RKO (cell line): Measurements from ENCODE around the gene UBQLN1.
"Not testable (repeated sequence)": the region's sequence is repeated elsewhere in the genome, so short reads cannot be mapped to it uniquely, and the experiment has no call there.

Source experiments
- DNase-seq: peaks from one replicate; pipeline ENCODE4 v3.0.0-alpha.2; 2016; ENCODE audit warnings: low spot score

Gene UBQLN1

DNA sequence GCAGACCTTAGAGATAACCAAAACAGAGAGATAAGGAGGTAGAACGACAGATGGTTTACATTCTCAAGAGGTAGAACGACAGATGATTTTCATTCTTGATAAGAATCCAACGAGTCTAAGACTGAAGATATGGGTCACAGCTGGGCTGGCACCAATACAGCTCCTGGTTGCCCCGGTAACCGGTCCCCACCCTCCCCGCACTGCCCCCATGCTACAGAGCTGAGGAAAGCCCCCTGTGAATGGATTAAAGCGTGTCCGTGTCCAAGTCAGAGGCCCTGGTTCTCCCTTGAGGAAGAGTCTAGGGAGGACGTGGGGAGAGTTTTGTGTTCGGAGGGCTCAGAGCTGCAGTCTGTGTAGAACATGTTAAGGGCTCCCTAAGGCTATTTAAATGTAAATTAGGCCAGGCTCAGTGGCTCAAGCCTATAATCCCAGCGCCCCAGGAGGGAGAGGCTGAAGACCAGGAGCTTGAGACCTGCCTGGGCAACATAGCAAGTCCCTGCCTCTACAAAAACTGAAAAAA lies 76.8 kb downstream of the UBQLN1 start:
- DNase-seq: no peak

DNA sequence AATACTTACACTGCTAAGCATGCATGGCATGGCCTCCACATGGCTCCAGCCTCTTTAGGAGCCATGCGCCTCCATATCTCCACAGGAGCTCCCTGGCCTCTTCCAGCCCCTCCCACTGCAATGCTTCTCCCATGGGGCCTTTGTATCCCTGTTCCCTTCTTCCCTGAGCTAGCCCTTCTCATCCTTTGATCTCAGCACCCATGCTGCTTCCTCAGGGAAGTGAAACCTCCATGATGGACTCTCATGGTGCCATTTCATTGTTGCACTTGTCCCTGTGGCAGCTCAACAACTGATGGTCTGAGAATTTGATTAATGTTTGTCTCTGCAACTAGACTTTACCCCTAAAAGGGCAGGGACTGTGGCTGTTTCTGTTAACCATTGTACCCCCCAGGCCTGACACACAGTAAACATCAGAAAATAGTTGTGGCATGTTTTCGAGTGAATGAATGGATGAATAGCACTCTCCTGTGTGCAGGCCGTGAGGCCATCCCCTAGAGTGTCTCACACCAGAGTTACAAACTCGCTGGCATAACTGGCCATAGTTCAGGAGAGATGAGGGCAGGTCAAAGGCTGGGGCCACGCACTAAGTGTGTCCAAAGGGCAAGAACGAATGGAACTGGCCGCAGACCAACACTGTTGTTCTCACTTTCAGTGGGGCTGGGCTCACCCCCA lies 78.2 kb downstream of the UBQLN1 start:
- no peak for DNase-seq

DNA sequence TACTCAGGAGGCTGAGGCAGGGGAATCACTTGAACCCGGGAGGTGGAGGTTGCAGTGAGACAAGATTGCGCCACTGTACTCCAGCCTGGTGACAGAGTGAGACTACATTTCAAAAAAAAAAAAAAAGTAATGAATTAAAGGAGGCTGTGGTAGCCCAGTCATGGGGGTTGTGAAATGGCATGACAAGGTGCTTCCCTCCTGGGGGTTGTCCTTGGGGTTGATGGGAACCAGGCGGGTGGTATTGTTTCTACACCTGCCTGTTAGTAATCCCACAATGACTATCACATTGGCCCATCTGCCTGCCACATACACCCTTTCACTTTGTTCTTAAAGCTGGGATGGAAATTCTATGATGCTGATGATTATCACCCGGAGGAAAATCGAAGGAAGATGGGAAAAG lies 79.2 kb downstream of the UBQLN1 start:
- no peak for DNase-seq

DNA sequence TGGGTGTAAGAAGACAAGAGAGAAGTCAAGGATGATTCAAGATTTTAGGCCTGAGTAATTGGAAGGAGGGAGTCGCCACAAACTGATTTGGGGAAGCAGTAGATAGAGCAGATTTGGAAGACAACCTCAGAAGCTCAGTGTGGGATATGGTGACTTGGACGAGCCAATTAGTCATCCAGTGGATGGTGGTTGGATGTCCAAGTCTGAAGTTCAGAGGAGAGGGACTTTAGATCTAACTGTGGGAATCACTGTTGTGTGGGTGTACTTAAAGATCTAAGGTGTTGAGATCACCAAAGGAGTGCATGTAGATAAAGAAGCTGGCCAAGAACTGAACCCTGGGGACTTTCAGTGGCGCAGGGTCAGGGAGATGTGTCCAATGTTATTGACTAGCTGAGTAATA lies 82.6 kb downstream of the UBQLN1 start:
- peak; percentile 13 for DNase-seq

DNA sequence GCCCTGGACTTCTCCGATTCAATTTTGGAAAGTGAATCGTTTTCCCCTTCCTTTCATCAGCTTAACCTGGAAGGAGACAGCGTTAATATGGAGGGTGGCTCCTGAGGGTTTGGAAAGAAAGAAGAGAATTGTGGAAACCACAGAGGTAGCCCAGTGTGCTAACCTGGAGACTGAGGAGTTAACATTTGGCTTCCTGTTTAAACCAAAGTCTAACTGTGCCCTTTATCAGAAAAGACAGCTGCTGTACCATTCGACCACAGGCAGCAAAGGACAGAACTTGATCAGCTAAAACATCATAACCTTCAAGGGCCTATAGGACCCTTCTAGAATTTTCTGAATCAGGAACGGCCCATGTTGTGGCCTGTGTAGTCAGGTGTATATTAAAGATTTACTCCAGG lies 84.1 kb downstream of the UBQLN1 start:
- DNase-seq: no peak

DNA sequence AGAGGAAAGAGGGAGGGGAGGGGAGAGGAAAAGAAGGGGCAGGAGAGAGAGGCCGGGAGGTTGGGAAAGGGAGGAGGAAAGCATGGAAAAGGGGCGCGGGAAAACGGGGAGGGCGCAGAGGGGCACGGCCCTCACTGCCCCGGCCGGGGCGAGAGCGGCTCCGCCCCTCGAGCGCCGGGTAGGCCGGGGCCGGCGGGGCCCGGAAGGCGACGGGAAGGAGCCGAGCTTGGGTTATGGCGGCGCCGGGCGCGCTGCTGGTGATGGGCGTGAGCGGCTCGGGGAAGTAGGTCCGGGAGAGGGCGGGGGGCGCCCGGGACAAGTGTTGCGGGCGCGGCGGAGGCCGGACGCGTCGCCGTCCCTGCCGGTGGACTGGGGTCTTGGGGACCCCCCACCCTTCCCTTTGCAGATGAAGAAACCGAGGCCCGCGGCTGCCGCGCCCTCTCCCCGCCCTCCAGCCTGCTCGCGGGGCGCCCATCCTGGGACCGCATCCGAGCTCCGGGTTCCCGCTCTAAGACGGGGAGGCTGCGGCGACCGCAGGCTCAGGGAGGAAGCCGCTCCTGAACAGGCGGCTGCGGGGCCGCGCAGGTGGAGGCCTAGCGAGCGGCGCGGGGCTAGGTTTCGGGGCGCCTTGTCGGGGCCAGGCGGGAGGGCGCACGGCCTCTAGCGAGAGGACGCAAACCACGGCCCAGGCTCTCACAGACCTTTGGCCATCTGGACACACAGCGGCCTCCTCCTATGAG lies 84.6 kb downstream of the UBQLN1 start, which contains the start of gene IDNK:
Gene IDNK, plus strand, starts transcription at position 205 of the 740 bp plus-strand sequence. Its CDS starts 29 bp downstream, at position 234.
- DNase-seq: peak; percentile 87

DNA sequence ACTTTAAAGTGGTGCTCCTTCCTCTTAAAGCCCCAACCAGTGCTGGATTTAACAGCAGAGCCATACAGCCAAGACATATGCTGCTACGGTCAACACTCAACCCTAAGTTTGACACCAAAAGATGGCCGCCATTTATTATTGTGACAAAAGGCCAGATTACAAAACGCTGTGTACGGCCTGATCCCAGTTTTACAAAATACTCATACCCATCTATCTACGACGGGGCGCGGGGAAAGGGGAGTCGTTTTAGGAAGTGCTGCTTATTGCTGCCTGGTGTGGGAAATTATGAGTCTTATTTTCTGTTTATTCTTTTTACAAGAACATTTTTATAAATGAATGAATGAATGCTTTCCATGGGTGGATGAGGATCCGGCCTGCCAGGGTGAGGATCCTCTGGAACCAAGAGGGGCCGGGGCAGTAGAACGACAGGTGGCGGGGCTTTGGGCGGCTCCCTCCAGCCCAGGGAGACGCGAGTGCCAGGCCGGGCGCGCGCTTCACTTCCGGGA lies 85.3 kb downstream of the UBQLN1 start:
- DNase-seq: peak; percentile 36

DNA sequence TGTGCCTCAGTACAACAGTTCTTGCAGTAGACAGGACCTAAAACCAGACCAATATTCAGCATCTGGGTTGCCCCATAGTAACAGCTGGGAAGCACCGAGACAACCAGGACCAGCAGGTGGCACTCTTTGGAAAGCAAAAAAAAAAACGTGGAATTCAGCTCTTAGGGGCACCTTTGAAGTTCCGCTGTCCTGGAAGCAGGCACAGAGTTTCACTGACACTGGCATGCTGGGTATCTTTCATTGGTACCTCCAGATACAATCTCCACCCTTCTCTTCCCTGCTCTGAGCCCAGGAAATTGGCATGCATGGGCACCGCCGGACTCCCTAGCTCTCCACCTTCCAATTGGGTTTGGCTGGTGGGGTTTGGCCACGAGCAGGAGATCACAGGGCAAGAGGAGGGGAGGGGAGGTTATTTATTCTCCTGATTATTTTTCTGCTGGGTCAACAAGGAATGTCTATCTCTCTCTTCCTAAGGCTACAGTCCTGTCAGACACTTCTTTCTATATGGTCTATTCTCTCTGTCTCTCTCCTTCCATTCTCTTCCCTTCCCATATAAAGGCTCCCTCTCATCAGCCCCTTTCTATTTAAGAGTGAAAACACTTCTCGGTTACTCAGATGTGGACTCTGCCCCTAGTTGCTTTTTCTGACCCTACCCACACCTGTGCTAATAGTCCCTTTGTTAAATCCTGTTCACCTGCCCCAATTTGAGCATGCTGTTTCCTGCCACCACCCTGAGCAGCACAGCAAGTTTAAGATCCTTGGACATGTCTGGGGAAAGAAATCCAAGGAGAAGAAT lies 86.7 kb downstream of the UBQLN1 start:
- DNase-seq: peak; percentile 47

DNA sequence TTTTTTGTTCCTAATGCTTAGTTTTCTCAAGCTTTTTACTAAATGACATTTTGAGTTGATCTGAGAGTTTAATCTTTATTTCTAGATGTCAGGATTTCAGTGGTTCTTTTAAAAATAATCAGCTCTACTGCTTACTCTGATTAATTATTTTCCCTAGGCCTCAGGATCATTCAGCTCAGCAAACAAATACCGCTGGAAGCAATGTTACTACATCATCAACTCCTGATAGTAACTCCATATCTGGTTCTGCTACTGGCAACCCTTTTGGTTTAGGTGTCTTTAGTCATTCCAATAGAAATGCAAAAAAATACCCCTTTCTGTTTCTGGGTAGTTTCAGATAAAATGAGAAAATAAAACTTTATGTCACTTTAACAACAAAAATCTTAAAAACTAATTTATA lies 90.5 kb downstream of the UBQLN1 start:
- DNase-seq: no peak

DNA sequence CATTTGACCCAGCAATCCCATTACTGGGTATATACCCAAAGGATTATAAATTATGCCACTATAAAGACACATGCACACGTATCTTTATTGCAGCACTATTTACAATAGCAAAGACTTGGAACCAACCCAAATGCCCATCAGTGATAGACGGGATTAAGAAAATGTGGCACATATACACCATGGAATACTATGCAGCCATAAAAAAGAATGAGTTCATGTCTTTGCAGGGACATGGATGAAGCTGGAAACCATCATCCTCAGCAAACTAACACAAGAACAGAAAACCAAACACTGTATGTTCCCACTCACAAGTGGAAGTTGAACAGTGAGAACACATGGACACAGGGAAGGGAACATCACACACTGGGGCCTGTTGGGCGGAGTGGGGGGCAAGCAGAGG lies 94.5 kb downstream of the UBQLN1 start:
- not testable (repeated sequence) for DNase-seq
